PFSK-1 (cell line): ENCODE results near the gene NRAP.

ENCODE experiments used
- FOXP2 ChIP-seq: optimal IDR thresholded peaks from 2 replicates; pipeline ENCODE3; 2011; ENCODE audit warnings: borderline replicate concordance, control low read depth, inconsistent platforms; ENCODE audit not compliant: insufficient read depth; ENCODE audit errors: extremely low read length, extremely low read depth
- POLR2AphosphoS5 ChIP-seq: IDR thresholded peaks from 2 replicates; pipeline ENCODE4 v1.6.1; 2012; ENCODE audit warnings: low read depth, mild to moderate bottlenecking, control low read depth, low read length, moderate library complexity
- SIN3A ChIP-seq: IDR thresholded peaks from 2 replicates; pipeline ENCODE4 v1.6.1; 2012; ENCODE audit warnings: mild to moderate bottlenecking, low read length, moderate library complexity, borderline replicate concordance; ENCODE audit not compliant: insufficient read depth
- TAF1 ChIP-seq: IDR thresholded peaks from 2 replicates; pipeline ENCODE4 v1.6.1; 2012; ENCODE audit warnings: low read length, control low read depth, borderline replicate concordance; ENCODE audit not compliant: insufficient read depth
- TF ChIP-seq, protein P1 (sequence below), 2 experiments: IDR thresholded peaks; 2 replicates each; pipeline versions ENCODE4 v1.6.1 to v1.8.0; 2011 to 2012; ENCODE audit warnings: low read depth in 2 of 2, low read length in 2 of 2, control low read depth in 1 of 2, inconsistent platforms in 1 of 2, mild to moderate bottlenecking in 1 of 2, moderate library complexity in 1 of 2; ENCODE audit not compliant: insufficient read depth in 1 of 2

NRAP gene

DNA sequence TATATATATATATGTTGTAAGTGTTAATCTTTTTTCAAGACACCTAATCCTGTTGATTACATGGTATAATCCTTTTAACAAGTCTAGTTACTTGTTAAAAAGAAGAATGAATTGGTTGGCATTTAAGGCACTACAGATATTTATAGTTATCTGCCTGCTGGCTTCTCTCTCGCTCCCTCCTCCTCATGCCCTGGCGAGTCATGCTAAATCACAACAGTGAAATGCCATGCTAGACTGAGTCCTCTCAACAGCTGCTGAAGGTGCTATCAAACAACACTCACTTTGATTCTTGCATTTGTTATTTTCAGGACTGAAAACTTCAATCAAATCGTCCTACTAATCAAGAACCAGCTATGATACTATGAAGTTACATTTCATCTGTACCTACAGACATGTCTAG, 15.4 kb downstream of the NRAP start:
- TF ChIP-seq SIN3A (no peak), FOXP2 (no peak), POLR2AphosphoS5 (no peak), TAF1 (no peak)
- TF ChIP-seq, protein P1, sequence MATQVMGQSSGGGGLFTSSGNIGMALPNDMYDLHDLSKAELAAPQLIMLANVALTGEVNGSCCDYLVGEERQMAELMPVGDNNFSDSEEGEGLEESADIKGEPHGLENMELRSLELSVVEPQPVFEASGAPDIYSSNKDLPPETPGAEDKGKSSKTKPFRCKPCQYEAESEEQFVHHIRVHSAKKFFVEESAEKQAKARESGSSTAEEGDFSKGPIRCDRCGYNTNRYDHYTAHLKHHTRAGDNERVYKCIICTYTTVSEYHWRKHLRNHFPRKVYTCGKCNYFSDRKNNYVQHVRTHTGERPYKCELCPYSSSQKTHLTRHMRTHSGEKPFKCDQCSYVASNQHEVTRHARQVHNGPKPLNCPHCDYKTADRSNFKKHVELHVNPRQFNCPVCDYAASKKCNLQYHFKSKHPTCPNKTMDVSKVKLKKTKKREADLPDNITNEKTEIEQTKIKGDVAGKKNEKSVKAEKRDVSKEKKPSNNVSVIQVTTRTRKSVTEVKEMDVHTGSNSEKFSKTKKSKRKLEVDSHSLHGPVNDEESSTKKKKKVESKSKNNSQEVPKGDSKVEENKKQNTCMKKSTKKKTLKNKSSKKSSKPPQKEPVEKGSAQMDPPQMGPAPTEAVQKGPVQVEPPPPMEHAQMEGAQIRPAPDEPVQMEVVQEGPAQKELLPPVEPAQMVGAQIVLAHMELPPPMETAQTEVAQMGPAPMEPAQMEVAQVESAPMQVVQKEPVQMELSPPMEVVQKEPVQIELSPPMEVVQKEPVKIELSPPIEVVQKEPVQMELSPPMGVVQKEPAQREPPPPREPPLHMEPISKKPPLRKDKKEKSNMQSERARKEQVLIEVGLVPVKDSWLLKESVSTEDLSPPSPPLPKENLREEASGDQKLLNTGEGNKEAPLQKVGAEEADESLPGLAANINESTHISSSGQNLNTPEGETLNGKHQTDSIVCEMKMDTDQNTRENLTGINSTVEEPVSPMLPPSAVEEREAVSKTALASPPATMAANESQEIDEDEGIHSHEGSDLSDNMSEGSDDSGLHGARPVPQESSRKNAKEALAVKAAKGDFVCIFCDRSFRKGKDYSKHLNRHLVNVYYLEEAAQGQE (IDR thresholded peaks at IDR 0.05; ENCODE audit: insufficient read depth in 1 of 2, low read depth in 2 of 2, low read length in 2 of 2): no peak

DNA sequence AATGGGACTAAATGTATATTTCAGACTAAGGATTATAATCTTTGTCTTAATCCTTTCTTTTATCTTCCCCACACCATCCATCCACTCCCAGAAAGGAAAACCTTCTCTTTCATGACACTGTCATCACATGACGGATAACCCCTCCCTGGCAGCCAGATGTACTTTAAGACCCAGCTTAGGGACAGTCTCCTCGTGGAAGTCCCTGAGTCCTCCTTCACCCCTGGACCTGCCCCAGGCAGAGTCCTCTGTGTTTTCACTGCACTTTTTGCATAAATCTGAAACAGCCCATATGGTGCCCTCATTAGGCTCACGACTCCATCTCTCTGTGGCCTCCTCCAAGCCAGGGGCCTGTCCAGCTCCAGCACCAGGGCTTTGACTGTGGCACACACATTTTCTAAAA, 16.0 kb downstream of the NRAP start:
- TF ChIP-seq TAF1 (no peak), POLR2AphosphoS5 (no peak), SIN3A (no peak), FOXP2 (no peak)
- TF ChIP-seq, protein P1 (IDR thresholded peaks at IDR 0.05; ENCODE audit: insufficient read depth in 1 of 2, low read depth in 2 of 2, low read length in 2 of 2): no peak

DNA sequence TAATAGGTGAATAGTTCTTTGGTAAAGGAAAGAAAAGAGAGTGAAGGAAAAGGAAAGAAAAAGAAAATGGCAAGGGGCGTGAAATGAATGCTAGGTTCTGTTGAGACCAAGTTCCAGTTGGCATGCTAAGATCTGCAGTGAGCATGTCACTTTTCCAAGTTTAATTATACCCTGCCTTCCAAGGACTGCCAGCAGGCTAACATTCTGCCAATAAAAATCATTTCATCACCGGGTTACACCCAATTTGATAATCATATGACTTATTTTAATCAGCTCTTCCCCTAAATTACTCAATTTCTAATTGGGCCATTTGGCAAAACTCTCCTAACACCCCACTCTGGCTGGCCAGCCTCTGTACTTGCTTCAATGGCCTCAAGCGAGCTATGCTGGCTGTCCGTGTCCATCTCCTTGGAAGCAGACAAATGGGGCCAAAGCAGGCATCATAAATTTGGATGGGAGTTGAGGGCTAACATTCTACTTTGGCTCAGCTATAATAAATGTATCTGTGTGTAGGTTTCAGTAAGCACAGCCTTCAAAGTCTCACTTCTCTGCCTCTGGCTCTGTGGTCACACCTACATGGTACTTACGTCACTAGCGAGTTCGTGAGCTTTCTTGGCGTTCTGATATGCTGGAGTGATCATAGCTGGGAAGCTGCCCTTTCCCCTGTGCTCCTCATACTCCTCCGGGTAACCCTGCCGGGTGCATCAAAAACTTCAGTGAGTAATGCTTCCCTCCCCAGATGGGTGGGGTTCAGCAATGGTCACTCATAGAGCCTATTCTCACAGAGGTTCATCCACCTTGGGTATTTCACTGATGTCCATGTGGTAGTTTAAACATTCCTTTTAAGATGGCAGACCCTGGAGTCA, 17.3 kb downstream of the NRAP start:
- no peak for TF ChIP-seq SIN3A
- TF ChIP-seq FOXP2: no peak
- TF ChIP-seq, protein P1 (IDR thresholded peaks at IDR 0.05; ENCODE audit: insufficient read depth in 1 of 2, low read depth in 2 of 2, low read length in 2 of 2): no peak
- TF ChIP-seq TAF1: no peak
- TF ChIP-seq POLR2AphosphoS5: no peak

DNA sequence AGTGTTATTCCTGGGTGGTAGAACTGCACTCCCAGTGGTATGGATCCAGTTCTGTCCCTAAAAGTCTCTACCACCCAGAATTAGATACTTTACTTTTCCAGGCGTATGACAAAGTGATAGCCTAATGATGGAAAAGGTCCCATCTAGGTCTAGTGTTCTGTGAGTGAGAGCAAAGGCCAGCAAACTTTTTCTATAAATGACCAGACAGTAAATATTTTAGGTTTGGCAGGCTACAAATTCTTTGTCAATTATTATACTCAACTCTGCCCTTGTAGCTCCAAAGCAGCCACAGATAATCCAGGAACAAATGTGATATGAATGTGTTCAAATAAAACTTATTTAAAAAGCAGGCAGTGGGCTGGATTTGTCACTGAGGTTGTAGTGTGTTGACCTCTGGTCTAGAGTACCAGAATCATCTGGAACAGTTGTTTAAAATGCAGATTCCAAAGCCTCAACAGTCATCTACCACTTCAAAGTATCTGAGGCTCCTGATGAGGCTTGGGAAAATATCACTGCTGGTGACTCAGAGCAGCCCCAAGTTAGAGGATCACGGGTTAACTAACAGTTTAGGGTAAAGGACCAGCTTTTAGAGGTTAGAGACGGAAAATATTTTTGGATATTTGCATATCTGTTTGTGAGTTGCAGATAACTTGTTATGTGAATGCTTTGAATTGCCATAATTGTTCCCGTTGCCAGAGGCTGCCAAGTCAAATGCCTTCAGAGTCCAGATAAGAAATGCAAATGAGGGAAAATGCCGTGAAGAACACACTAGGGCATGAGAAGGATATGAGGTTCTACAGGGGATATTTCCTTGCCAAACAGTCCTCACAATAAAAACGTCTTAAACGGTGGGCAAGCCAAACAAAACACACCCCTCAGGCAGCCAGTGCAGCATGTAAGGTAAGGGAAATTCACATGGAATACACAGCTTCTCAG, 19.4 kb downstream of the NRAP start:
- TF ChIP-seq TAF1: no peak
- TF ChIP-seq FOXP2: no peak
- TF ChIP-seq SIN3A: no peak
- TF ChIP-seq, protein P1 (IDR thresholded peaks at IDR 0.05; ENCODE audit: insufficient read depth in 1 of 2, low read depth in 2 of 2, low read length in 2 of 2): no peak
- TF ChIP-seq POLR2AphosphoS5: no peak
